HG03159 (cell line): ENCODE results near the gene RASD2.

Experiments
- ATAC-seq: cut with Tn5 transposase; IDR thresholded peaks from one replicate; pipeline ENCODE4 v1.9.1; 2021; ENCODE audit warnings: mild to moderate bottlenecking, moderate library complexity; ENCODE audit not compliant: unreplicated experiment

Gene RASD2

DNA sequence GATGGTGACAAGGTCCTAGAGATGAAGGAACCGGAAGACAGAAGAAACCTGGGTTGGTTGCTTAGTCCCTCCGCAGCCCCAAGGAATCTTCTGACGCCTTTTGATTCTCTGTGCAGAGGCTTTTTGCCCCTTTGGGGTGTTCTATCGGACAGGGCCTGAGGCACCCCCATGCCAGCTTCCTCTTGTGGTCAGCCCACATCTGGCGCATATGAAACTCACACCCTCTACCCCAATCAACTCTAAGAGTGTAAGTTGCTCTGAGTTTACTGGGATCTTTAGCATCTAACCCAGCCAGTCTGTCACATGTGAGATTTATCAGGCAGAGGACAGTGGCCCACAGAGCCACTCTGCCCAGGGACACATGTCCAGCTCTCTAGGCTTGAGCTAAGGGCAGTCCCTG, 17.4 kb downstream of the RASD2 start:
- no peak for ATAC-seq

DNA sequence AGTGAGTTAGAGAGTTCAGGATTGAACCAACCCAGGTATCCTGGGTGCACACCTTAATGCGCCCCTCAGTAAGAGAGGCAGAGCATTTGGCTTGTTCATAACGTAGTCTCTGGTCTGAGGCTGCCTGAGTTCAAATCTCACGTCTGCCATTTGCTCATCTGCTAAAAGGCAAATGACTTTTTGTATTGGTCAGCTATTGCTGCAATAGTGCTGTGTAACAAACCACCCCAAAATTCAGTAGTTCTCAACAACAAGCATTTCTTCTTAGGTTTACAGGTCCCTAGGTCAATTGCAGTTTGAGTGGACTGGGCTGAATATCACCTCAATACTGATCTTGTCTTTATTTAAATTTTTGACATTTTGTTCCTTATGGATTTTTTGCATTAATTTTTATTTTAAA, 18.1 kb downstream of the RASD2 start:
- ATAC-seq: no peak

DNA sequence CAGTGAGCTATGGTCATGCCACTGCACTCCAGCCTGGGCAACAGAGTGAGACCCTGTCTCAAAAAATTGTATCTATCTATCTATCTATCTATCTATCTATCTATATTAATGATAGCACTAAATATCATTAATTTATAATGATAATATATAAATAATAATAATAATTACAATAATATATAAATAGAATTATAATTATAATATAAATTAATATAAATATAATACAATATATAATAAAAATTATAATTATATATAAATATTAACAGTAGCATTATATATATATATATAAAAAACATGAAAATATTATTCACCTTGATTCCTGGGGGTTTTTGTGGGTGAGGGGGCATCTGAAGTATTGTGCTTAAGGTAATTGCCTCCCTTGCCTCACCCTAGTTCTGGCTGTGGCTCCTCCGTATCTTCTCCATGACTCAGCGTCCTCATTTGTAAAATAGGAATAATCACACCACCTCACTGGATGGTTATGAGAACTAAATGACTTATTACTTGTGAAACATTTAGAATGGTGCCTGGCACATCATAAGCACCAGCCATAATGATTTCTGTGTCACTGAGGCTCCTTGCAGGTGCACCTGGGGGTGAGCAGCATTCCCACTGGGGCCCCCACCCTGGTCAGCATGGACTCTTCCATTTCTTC, 18.8 kb downstream of the RASD2 start:
- no peak for ATAC-seq

DNA sequence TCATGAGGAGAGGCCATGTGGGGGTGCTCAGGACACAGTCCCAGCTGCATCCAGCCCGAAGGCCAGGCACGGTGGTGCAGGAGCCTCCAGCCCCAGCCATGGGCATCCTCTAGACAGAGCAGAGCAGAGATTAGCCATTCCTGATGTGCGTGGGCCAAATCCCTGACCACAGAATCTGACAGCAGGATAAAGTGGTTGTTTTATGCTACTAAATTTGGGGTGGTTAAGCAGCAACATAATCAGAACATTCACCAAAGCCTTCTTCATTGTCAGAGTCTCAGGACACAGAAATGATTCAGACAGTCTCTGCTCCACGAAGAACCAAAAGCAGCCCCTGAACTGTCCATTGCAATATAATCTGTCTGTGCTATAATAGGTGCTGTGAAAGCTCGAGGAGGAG, 19.7 kb downstream of the RASD2 start:
- no peak for ATAC-seq

DNA sequence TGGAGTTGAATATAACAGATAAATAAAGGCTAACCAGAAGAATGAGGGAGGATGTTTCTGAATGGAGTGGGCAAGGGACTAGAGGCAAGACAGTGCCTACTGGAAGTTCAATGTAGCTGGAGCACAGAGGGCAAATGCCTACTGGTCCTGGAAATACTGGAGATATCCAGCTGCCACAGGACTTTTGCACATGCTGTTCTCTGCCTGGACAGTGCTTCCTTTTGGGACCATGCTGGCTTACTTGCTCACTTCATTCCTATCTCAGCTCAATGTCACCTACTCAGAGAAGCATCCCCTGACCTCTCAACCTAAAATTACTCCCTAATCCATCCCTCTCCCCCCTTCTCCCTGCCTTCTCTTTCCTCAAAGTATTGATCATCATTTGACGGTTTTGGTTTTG, 20.2 kb downstream of the RASD2 start:
- ATAC-seq: no peak

DNA sequence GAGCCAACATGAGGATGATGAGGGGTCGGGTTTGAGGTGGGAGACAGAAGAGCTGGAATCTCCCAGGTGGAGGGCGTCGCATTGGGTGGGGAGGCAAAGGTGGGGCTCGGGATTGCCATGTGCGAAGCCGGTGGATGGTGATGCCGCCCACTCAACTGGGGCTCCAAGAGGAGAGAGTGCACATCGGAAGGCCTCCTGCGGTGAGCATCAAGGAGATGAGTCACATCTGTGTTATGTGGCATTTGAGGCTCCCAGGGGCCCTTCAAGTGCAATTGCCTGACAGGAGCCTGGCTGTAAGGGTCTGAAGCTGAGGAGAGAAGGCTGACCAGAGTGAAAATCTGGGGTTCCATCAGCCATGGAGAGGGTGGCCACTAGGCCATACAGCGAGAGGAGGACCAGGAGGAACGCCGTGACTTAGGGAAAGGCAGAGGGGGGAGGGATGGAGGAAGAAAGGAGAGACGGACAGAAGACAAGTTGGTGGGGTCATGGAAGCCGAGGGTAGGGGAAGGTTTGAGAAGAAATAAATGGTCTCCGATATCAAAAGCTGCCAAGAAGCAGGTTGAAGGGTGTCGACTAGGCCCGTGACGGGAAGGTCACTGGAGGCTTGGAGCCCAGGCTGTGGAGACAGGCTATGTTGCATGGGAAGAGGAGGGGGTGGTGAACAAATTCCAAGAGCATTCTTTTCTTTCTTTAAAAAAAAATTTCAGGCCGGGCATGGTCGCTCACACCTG, 21.3 kb downstream of the RASD2 start:
- no peak for ATAC-seq

DNA sequence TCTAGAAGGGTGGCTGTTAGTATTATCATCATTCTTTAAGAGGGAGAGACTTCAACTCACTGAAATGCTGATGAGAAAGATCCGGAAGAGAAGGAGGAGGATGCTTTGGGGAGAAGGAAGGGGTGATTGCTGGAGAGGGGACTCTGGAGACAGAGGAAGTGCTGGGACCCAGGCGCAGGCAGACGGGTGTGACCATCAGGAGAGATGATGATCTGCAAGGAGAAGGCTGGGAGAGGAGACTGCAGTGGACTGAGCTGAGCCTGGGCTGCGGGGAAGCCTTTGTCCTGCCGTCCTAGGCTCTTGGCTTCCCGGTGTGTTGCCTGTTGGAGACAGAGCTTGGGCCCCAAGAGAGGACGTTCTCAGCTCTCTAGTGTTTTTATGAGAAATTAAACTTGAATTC, 22.6 kb downstream of the RASD2 start:
- no peak for ATAC-seq

DNA sequence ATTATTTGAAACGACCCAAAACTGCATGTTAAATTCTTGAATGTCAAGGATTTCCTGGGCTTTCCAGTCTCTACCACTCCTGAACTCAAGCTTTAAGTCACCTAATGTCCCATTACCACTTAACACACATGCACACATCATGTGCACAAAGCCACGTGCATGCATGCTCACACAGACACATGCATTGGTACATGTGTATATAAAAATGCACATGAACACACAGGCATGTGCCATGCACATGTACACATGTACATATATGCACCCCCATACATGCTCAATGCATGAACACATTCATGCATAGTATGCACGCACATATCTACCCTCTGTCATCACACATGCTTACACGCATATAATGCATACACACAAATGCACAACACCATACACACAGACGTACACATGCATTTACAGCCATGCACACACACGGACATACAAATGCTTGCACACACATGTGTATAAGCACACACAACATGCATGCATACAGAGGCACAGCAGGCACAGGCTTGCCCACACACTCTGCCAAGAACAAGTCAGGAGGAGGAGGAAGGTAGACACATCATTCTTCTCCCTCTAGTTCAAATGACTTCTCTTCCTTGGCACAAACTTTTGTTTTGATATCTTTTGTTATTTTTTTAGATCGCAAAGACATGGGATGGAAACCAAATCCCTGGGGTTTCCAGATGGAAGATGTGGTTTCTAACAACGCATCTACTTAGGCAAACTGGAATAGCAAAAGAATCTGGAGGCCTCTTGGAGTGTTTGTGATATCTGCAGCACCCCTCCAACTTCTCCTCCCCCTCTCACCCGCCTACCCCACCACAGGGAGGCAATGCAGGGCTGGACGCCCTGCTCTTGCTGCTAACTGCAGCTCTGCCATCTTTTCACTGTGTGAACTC, 24.6 kb downstream of the RASD2 start:
- no peak for ATAC-seq

DNA sequence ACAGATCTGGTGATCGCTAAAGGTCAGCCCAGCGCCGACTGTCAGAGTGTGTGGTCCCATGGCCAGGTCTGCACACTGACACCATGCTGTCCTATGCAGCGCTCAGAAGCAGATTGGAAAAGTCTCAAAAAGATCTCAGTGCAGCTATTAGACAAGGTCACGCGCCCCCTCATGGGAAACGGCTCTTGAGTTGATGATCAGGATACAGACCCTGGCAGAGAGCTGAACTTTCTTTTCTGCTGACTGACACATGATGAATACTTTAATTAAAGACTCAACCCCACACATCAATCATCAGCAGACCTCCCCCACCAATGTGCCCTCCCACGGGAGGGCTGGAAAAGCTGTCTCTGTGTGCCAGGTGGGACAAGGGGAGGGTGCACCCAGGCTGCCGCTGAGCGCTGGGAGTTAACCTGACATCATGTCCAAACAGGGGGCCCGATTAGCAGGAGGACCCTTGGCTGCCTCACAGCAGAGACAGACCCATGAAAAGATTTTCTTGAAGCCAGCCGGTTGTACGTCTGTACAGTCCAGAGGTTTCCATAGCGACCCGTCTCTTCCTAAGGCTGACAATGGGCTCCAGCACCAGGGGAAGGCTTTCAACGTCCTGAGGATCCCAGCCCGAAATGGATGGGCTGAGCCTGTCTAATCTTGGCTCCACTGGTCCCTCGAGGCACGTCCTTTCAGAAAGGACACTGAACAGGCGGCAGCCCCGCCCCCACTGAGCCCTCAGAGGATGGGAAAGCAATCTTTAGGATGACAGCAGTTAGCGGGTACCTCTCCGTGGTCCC, 26.9 kb downstream of the RASD2 start:
- no peak for ATAC-seq

DNA sequence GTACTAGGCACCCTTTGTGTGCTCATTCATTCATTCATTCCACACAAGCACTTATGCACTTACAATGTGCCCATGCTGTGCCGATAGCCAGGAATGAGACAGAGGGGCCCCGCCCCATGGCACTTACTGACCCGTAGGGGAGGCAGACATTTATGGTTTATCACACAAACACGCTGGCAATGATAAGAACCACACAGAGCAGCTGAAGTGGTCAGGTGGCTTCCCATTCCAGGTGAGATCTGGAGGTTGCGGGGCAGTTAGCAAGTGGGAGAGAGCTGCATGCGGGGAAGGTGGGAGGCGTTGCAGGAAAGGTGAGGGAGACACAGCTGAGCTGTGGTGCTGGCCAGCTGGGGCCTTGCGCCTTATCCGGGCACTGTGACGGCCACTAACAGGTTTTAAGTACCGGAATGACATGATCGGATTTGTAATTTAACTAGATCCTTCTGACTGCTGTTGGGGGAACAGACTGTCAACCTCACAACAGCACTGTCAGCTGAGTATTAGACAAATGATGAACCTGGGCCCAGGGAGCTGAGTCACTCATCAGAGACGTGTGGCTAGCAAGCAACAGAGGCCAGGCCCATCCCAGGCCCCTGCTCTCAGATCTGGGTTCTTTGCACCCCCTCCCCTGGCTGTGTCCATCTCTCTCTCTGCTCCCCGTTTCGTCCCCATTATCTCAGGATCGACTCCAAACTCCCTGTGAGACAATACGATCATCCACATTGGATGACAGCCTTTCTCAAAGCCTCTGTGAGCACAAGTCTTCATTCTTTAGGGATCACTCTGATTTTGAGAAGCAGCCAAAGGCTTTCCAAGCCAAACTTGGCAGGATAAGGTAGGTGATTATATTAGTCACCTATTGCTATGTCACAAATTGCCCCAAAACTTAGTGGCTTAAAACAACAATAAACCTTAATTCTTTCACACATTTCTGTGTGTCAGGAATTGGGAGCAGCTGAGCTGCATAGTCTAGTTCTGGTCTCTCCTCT, 28.4 kb downstream of the RASD2 start:
- ATAC-seq: no peak

DNA sequence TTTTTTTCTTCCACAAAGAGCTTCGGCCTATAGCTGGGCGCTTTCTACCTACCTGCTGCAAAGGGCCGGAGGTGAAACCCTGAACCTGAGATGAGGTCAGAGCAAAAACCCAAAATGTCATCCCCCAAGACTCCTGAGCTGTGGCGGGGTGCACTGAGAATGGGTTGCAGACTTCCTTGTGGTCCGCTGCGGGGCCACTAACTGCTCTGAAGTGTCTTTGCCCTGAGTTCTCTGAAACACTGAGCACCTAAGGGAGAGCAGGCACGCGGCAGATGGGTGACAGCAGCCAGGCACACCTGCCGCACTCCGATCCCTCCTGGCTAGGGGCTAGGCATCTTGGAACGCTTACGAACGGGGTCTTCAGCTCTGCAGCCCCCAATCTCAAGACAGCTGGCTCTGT, 29.3 kb downstream of the RASD2 start:
- ATAC-seq: no peak

DNA sequence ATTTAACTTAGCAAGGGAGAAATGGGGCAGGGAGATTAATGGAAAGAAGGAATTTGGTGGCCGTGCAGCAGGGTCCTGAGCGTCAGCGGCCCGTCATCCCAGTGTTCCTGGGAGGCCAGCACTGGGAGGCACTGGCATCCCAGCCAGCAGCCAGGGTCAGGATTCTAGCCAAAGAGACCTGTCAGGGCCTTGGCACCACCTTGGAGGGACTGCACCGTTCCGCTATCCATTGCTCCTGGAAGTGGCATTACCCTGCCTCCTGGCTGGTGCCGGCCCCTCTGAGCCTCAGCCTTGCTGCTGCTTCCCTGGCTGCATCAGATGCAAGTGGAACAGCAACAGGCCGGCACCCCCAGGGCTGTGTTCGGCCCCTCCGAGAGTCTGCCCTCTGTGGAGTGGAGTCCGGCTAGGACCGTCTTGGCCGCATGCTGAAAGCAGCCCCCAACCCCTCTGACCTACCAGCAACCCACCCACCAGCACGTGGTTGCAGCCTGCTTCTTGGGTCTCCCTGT, 30.1 kb downstream of the RASD2 start:
- no peak for ATAC-seq

DNA sequence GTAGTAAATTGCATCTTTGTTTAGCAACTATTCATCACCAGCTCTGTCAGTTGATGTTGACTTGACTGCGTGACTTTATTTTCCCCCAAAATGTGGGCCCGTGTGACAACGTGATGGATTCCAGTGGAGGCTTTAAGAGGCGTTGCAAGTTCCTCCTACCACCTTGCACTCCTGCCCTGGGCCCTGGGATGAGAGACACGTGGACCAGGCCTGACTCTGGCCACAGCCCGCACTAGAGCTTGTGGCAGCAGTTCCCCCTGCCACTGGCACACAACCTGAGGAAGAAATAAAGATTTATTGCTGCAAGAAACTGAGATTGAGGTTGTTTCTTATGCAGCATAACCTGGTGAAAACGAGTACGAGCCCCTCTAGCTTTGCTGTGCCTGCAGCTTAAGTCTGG, 31.9 kb downstream of the RASD2 start:
- ATAC-seq: no peak

DNA sequence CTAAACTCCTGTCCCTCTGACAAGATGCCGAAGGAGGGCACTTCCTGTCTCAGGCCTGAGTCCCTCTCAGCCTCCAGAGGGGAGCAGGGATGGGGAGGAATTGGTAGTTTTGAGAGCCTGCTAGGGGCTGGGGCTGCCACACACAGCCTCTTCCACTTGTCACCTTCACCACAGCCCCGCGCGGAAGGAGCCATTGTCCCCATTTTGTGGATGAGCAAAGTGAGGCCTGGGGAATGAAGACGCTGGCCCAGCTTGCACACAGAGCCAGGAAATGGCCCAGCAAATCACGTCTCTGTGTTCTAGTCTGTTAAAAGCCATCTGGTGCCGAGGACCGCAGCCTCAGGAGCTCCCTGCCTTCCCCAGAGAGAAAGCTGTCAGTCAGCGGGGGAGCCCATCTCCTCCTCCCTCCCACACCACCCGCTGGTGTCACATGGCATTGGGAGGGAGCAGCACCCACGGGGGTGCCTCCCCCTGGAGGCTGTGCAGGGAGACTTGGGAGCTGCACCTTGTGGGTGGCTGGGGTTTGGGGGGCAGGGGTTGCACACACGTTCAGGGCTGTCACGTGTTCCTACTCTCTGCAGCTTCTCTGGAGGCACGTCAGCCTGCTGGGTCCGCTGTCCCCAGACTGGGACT, 34.6 kb downstream of the RASD2 start:
- no peak for ATAC-seq

DNA sequence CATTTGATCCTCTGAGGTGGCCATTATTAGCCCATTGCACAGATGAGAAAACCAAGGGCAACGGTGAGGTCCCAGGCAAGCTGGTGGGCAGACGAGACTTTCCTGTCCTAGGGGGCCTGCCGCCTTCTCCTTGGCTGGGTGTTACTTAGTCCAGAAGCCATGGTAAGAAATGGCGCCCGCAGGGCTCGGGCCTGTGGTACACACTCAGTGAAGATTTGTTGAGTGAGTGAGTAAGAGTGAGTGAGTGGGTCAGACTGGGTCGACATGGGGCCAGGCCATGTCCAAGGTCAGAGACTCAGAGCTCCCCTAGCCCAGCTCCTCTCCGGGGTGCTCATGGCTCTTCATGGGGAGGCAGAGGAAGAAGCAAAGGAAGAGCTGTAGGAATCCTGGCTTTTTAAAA, 36.0 kb downstream of the RASD2 start:
- ATAC-seq: no peak

DNA sequence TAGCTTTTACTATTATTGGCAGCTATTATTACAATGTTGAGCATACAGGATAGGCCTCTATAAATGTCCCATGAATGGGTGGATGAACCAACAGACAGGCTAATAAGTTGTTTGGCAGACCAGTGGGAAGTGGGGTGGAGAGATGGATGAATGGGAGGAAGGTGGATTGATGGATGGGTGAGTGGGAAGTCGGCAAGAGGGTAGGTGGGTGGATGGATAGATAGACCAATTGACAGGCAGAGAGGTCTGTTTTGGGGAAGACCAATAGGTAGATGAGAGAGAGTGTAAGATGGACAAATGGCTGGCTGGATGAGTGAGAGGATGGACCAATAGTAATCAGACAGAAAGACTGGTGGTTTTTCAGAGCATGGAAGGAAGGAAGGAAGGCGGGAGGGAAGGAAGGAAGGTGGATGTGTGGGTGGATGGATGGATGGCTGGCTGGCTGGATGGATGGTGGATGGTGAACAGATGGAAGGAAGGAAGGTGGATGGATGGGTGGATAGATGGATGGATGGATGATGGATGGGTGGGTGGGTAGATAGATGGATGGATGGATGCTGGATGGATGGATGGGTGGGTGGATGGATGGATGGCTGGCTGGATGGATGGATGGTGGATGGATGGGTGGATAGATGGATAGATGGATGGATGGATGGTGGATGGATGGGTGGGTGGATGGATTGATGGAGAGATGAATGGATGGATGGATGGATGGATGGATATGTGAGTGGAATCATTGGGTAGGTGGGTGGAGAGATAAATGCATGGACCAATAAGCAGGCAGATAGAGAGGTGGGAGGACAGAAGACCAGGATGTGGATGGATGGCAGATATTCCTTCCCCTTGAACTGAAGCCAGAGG, 37.4 kb downstream of the RASD2 start:
- ATAC-seq: no peak

DNA sequence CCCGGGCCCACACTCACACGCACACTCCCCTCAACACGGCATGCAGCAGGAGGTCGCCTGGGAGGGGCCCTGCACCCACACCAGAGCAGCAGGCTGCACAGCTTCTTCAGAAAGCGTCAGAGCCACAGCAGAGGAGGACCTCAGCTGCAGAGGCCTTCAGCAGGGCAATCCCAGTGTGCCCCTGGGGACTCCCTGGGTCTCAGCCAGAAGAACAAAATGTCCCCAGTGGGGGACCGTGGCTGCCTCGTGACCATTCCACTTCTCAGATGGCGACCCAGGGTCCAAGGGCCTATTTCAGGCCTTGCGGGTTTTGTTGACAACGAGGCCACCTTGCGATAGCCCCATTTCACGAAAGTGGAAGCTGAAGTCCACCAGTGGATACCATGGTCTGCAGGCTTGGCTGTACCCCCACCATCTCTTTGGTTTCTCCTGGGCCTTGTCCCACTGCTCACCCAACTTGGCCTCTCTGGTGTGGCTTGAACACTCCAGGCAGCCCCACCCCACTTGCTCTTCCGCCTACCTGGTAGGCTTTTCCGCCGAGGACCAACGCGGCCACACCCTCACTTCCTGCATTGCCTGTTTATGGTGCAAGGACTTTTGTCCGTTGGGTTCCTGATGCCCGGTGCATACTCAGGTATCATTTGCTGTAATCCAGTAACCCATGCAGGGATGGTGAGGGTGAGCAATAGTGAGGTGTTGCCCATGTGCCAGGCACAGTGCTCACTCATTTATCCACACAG, 38.4 kb downstream of the RASD2 start:
- no peak for ATAC-seq
